Small intestine (tissue), 7 donors: ENCODE measurements around the gene AP3B1. TPM values are rescaled to one million over a fixed set of nuclear protein-coding genes. Genes with fewer than 3 reads are reported as not detected.

Source experiments
- DNase-seq, 2 donors: peaks; one replicate each; pipeline versions ENCODE4 v3.0.0 to v3.0.0-alpha.2; 2013
- FAIRE-seq: peaks from 2 replicates; lab custom pipeline; 2012; peaks lifted over from hg19 to GRCh38; lab: Jason Lieb, UNC
- H3K27ac ChIP-seq, 3 donors: one replicate each; pipeline ENCODE4 v1.5.1; 2013; ENCODE audit warnings: low read length in 2 of 3, mild to moderate bottlenecking in 2 of 3, control low read depth in 1 of 3, inconsistent platforms in 1 of 3, low read depth in 1 of 3, moderate library complexity in 1 of 3
- H3K27me3 ChIP-seq, 3 donors: one replicate each; pipeline ENCODE4 v1.6.1; 2013; ENCODE audit warnings: low read length in 3 of 3, inconsistent platforms in 1 of 3; ENCODE audit not compliant: control insufficient read depth in 3 of 3, insufficient read depth in 3 of 3
- H3K36me3 ChIP-seq, 3 donors: one replicate each; pipeline ENCODE4 v1.6.1; 2013; ENCODE audit warnings: low read length in 3 of 3, inconsistent platforms in 1 of 3, low read depth in 1 of 3, mild to moderate bottlenecking in 1 of 3, moderate library complexity in 1 of 3; ENCODE audit not compliant: control insufficient read depth in 3 of 3, insufficient read depth in 2 of 3
- H3K4me1 ChIP-seq, 3 donors: one replicate each; pipeline ENCODE4 v1.6.1; 2013; ENCODE audit warnings: low read length in 2 of 3, inconsistent platforms in 1 of 3, low read depth in 1 of 3, mild to moderate bottlenecking in 1 of 3, moderate library complexity in 1 of 3; ENCODE audit not compliant: control insufficient read depth in 3 of 3, insufficient read depth in 2 of 3
- H3K4me3 ChIP-seq, 3 donors: one replicate each; pipeline ENCODE4 v1.5.1; 2013; ENCODE audit warnings: low read length in 3 of 3, control low read depth in 1 of 3, inconsistent platforms in 1 of 3, low read depth in 1 of 3, mild to moderate bottlenecking in 1 of 3, moderate library complexity in 1 of 3
- H3K9me3 ChIP-seq, 2 donors: one replicate each; pipeline ENCODE4 v1.6.1; 2013; ENCODE audit warnings: low read depth in 1 of 2, low read length in 1 of 2; ENCODE audit not compliant: control insufficient read depth in 2 of 2, insufficient read depth in 1 of 2
- WGBS, 3 donors: extraction: QIAGEN DNeasy Blood & Tissue Kit; methylation state at CpG; one replicate each; pipeline ENCODE4 v1.1.7; 2013; 5-methylcytosine and 5-hydroxymethylcytosine counted together
- polyA plus RNA-seq, 4 donors: library from polyadenylated mRNA; stranded (reverse) in 3 of 4; unstranded in 1 of 4; fragments of 200-250 nt in 3 of 4; fragments of 120-200 nt in 1 of 4; gene quantifications; one replicate each; pipeline versions ENCODE4 v1.2.1 to v1.2.3, GENCODE V29; 2013
- donor health status: healthy with polysubstance abuse.
- donor health status: control.
- donor health status: control.
- donor health status: Bipolar disorder and iron deficiency.
- donor health status: healthy.

The AP3B1 gene
- polyA plus RNA-seq, 4 donors: 22.6 to 38.0 (median 30.6) TPM

DNA sequence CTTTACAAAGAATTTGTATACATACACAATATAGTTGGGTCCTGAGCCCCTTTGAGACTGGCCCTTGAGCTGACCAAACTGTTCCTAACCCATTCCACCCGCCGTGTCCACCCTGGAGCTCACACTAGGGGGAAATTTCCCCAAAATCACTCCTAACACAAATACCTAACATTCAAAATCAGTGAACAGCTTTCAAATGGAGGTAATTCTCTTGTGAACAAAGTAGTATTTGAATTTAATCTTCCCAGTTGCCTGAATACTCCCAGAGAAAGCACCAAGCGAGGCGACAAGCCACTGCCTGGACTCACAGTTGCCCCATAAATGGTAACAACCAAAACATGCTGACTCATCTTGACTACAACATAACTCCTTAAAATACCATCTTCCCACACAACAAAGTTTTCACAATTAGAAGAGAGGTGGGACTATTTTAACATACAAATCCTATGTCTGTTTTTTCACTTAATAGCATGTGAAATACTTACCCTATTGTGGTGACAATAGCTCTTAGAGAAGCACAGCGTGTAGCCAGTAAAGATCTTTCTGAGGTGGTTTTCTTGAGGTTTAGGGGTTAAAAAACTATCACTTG, 34.2 kb upstream of the AP3B1 start:
- DNase-seq: no peak
- Histone ChIP-seq H3K36me3 (no peaks in the 10 kb centered on the region), H3K27me3 (no peaks in the 10 kb centered on the region), H3K4me1 (no peaks in the 10 kb centered on the region), H3K9me3 (no peaks in the 10 kb centered on the region), H3K4me3 (no peak overlapping the region), H3K27ac (no peak overlapping the region)
- 85 to 90% (median 89%) methylated on average over 5 of the region's 5 CpGs for WGBS, 3 donors
- no peak for FAIRE-seq

DNA sequence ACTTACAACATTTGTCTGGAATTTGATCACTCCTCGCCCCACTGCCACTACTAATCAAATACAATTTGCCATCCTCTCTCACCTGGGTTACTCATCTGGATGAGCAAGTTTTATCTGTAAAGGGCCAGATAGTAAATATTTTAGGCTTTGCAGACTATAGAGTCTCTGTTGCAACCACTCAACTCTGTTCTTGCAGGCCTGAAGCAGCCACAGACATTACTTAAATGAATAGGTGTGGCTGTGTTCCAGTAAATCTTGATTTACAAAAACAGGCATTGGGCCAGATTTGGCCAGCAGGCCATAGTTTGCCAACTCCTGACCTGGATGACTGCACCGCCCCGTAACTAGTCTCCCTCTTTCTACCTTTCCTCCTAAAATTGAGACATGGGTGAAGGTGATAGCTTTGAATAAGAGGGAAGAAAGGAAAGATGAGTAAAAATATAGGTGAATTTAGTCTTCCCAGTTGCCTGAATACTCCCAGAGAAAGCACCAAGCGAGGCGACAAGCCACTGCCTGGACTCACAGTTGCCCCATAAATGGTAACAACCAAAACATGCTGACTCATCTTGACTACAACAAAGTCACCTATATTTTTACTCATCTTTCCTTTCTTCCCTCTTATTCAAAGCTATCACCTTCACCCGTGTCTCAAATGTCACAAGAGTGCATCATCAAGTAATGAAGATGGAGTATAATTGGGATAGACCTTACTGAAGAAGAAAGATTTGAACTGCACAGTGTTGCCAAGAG, 33.4 kb upstream of the AP3B1 start:
- no peak for FAIRE-seq
- no peak overlapping the region for H3K27ac ChIP-seq
- no peak overlapping the region for H3K4me3 ChIP-seq
- DNase-seq: no peak
- WGBS, 3 donors: 75 to 80% (median 80%) methylated on average over 6 of the region's 6 CpGs
- H3K27me3 ChIP-seq: no peaks in the 10 kb centered on the region
- H3K36me3 ChIP-seq: no peaks in the 10 kb centered on the region
- H3K9me3 ChIP-seq: no peaks in the 10 kb centered on the region
- no peaks in the 10 kb centered on the region for H3K4me1 ChIP-seq

DNA sequence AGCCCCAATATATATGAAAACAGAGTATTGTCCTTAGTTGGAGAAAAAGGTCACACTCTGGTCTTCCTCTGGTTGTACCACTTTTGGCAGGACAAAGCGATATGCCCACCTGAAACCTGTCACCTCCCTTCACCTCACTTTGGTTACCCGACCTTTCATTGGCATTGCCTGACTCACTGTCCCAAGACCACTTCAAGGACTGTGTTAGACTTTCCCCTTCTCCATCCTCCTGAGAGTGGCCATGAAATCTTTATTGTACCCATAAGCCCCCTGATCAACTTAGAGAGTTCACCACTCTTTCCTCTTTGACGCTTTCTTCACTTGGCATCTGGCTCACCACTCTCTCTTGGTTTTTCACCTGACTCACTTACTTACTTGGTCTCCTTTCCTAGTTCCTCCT, 32.4 kb upstream of the AP3B1 start:
- Histone ChIP-seq H3K4me1 (no peaks in the 10 kb centered on the region), H3K27me3 (no peaks in the 10 kb centered on the region), H3K4me3 (no peak overlapping the region), H3K36me3 (no peaks in the 10 kb centered on the region), H3K27ac (no peak overlapping the region), H3K9me3 (no peaks in the 10 kb centered on the region)
- DNase-seq (no peak), FAIRE-seq (no peak)
- 90 to 97% (median 92%) methylated on average over 3 of the region's 3 CpGs for WGBS, 3 donors

DNA sequence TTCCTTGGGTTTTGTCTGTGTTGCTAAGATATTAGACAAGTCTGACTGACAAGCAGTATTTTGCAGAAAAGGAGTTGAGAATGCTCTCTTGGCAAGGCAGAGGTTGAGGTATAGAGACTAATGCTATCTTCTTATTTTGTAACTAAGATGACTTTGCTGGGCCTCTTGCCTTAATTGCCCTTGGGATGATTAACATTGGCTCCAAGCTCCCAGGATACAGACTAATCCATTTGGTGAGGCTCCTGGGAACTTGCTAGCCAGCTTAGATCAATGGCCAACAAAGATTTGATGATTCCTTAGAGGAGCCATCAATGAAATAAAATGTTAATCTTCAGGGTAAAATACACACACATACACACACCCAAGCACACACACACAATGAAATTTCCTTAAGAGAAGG, 28.7 kb upstream of the AP3B1 start:
- FAIRE-seq (no peak), DNase-seq (no peak)
- H3K27me3 ChIP-seq: no peaks in the 10 kb centered on the region

DNA sequence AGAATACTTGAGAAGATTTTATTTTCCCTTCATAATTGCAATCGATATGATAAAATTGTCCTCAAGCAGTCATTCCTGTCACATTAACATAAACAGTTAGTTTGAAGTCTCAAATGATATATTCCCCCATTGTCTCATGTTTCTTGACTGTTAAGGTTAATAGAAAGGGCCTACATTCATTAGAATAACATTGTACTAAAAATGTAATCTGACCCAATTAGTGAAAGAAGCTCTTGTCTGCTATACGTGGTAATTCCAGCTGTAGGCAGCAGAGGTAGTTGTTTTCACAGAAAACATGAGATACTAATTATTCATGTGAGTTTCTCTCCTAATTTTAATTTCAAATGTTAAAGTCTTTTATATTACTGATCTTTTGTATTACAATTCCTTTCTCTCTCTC, 25.9 kb upstream of the AP3B1 start:
- Histone ChIP-seq H3K27ac (no peak overlapping the region), H3K4me3 (no peak overlapping the region), H3K9me3 (no peaks in the 10 kb centered on the region), H3K27me3 (no peaks in the 10 kb centered on the region), H3K36me3 (no peaks in the 10 kb centered on the region), H3K4me1 (no peaks in the 10 kb centered on the region)
- 38 to 44% (median 42%) methylated on average over 2 of the region's 2 CpGs for WGBS, 3 donors
- FAIRE-seq (peak; percentile 51), DNase-seq (peak in 1 of 2 donors; percentile 36)

More for the DNA sequence above, 28.7 kb upstream of the AP3B1 start:
- no peaks in the 10 kb centered on the region for H3K9me3 ChIP-seq
- no peaks in the 10 kb centered on the region for H3K36me3 ChIP-seq
- no peaks in the 10 kb centered on the region for H3K4me1 ChIP-seq
- no peak overlapping the region for H3K27ac ChIP-seq
- no peak overlapping the region for H3K4me3 ChIP-seq

DNA sequence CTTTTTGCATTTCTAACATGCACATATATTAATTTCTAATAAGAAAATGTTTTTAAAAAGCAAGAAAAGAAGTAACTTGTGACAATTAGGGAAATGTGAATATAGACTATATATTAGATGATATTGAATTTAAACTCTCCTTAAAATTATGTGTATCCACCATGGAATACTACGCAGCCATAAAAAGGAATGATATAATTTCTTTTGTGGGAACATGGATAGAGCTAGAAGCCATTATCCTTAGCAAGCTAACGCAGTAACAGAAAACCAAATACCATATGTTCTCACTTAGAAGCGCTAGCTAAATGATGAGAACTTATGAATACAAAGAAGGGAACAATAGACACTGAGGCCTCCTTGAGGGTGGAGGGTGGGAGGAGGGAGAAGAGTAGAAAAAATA, 23.8 kb upstream of the AP3B1 start:
- Histone ChIP-seq H3K27me3 (no peaks in the 10 kb centered on the region), H3K27ac (no peak overlapping the region), H3K4me3 (no peak overlapping the region), H3K36me3 (no peaks in the 10 kb centered on the region), H3K4me1 (no peaks in the 10 kb centered on the region), H3K9me3 (peaks cover 0 to 7% of the 10 kb centered on the region in 2 donors)
- 96 to 99% (median 98%) methylated on average over 3 of the region's 3 CpGs for whole genome bisulfite sequencing, 3 donors
- FAIRE-seq (no peak), DNase-seq (no peak)

DNA sequence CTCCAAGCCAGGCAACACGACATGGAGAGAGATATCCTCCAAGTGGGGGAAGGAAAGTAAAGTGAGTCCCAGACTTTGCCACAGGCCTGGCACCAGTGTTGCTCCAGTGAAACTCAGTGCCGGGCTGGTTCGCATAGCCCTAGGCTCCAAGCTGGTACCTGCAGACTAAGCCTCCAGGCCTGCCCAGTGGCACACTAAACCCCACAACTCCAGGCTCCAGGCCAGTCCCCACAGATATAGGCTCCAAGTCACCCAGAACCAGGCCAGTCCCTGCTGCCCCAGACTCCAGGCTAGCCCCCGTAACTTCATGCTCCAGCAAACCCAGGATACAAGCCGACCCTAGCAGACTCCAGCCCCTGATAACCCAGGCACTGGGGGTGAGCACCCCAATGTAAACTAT, 23.0 kb upstream of the AP3B1 start:
- DNase-seq: no peak
- no peak for FAIRE-seq
- Histone ChIP-seq H3K4me1 (no peaks in the 10 kb centered on the region), H3K4me3 (no peak overlapping the region), H3K27ac (no peak overlapping the region), H3K9me3 (peaks cover 0 to 7% of the 10 kb centered on the region in 2 donors), H3K36me3 (no peaks in the 10 kb centered on the region), H3K27me3 (no peaks in the 10 kb centered on the region)
- 85 to 89% (median 88%) methylated on average over 5 of the region's 5 CpGs for WGBS, 3 donors

DNA sequence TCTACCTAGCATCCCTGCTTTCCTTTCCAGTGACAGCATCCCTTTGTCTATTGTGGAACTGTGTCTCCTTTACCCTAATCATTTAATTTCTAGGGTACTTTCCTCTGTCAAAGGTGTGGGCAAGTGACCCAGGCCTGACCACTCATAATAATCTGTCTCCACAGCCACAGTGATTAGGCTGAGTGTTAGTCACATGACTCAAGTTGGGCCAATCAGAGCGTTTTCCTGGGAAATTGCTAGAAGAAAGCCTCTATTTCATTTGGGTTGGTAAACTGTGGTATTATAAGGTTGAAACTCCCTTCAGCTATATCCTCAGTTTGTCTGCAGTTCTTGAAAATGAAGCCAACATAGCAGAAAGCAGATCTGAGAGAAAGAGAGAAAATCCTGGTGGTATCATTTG, 14.2 kb upstream of the AP3B1 start:
- no peaks in the 10 kb centered on the region for H3K36me3 ChIP-seq
- no peak for FAIRE-seq
- peaks cover 0 to 1% (median 0%) of the 10 kb centered on the region in 3 donors for H3K27me3 ChIP-seq
- H3K4me3 ChIP-seq: no peak overlapping the region
- H3K9me3 ChIP-seq: no peaks in the 10 kb centered on the region
- H3K4me1 ChIP-seq: no peaks in the 10 kb centered on the region
- WGBS, 3 donors: 88 to 91% (median 89%) methylated on average over 1 of the region's 1 CpG
- no peak overlapping the region for H3K27ac ChIP-seq
- no peak for DNase-seq
